ENCODE data around the gene GABRB1.

The GABRB1 gene

DNA sequence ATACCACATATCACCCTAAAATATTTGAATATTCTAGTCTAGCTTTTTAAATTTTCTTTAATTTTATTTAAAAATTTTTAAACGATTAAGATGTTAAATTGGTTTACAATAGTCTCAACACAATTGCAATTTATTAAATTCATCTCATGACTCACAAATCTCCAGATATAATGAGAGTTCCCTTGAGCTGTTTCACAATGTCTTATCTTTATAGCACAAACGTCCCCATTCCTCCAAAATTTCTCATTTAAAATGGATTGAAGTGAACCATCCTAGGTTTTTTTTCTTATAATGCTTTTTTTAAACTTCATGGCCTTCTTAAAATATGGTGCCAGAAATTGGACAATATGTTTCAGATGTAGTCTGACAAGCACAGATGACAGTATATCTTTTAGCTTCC is 204.4 kb downstream of the GABRB1 start:
- H3K4me3 ChIP-seq (ENCODE audit: low read length) = no peak overlapping the region
- WGBS = 43% methylated on average over 1 of the region's 2 CpGs
- H3K9me3 ChIP-seq (ENCODE audit: insufficient read depth, low read depth, low read length) = no peaks in the 10 kb centered on the region
- H3K36me3 ChIP-seq (ENCODE audit: insufficient read depth, low read length) = no peaks in the 10 kb centered on the region
- no peak overlapping the region for H3K27ac ChIP-seq (ENCODE audit: low read depth, low read length)
- H3K9ac ChIP-seq (ENCODE audit: low read depth, low read length) = no peak overlapping the region
- no peaks in the 10 kb centered on the region for H3K4me1 ChIP-seq (ENCODE audit: insufficient read depth, low read length)
- H3K27me3 ChIP-seq (ENCODE audit: insufficient read depth, low read length) = no peaks in the 10 kb centered on the region

DNA sequence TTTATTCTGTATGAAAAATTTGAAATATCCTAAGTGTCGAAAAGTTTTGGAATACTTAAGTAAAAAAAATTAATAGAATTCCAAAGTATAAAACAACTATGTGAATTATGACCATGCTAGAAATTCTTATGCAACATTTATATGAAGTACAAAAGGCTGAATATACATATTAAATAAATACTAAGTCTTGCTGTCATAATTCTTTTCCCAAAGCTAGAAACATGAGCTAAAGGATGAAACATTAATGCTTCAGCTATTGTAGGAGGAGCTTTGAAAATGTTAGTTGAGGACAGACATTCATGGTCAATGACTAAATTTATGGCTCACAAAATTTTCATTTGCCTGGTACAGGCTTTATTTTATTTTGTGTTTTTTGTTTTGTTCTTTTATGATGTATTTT is 207.3 kb downstream of the GABRB1 start:
- no peaks in the 10 kb centered on the region for H3K27me3 ChIP-seq (ENCODE audit: insufficient read depth, low read length)
- no CpG with 5 or more reads among the region's 1 CpG for WGBS
- H3K36me3 ChIP-seq (ENCODE audit: insufficient read depth, low read length) = no peaks in the 10 kb centered on the region
- H3K4me3 ChIP-seq (ENCODE audit: low read length) = no peak overlapping the region
- no peaks in the 10 kb centered on the region for H3K4me1 ChIP-seq (ENCODE audit: insufficient read depth, low read length)
- H3K9ac ChIP-seq (ENCODE audit: low read depth, low read length) = no peak overlapping the region
- no peak overlapping the region for H3K27ac ChIP-seq (ENCODE audit: low read depth, low read length)
- H3K9me3 ChIP-seq (ENCODE audit: insufficient read depth, low read depth, low read length) = no peaks in the 10 kb centered on the region

DNA sequence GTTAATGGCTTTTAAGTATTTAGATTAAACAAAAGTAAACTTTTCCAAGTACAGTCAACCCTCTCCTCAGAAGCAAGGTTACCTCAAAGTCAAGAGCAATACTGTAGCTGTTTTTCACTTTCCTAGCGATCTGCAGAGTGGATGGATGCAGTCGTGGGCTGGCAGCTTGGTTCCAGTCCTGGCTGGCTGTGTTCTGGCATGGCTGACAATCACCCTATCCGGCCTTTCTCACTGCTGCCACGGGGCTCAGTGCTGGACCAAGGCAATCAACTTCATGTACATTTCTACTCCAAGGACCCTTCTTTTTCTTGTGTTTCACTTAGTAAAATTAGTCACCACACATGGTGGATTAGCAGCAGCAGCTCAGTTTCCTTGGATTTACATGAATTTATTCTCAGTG is 208.3 kb downstream of the GABRB1 start:
- 89% methylated on average over 4 of the region's 4 CpGs for WGBS

GRCh38 chr4:47251348-47252135 is 220.2 kb downstream of the GABRB1 start:
- H3K4me1 ChIP-seq (ENCODE audit: insufficient read depth, low read length) = no peaks in the 10 kb centered on the region
- H3K27me3 ChIP-seq (ENCODE audit: insufficient read depth, low read length) = no peaks in the 10 kb centered on the region
- WGBS = 77% methylated on average over 9 of the region's 9 CpGs

More for the DNA sequence above, 208.3 kb downstream of the GABRB1 start:
- H3K9me3 ChIP-seq (ENCODE audit: insufficient read depth, low read depth, low read length) = no peaks in the 10 kb centered on the region
- H3K27me3 ChIP-seq (ENCODE audit: insufficient read depth, low read length) = no peaks in the 10 kb centered on the region
- no peaks in the 10 kb centered on the region for H3K36me3 ChIP-seq (ENCODE audit: insufficient read depth, low read length)
- H3K27ac ChIP-seq (ENCODE audit: low read depth, low read length) = no peak overlapping the region
- no peak overlapping the region for H3K4me3 ChIP-seq (ENCODE audit: low read length)
- no peaks in the 10 kb centered on the region for H3K4me1 ChIP-seq (ENCODE audit: insufficient read depth, low read length)
- H3K9ac ChIP-seq (ENCODE audit: low read depth, low read length) = no peak overlapping the region

DNA sequence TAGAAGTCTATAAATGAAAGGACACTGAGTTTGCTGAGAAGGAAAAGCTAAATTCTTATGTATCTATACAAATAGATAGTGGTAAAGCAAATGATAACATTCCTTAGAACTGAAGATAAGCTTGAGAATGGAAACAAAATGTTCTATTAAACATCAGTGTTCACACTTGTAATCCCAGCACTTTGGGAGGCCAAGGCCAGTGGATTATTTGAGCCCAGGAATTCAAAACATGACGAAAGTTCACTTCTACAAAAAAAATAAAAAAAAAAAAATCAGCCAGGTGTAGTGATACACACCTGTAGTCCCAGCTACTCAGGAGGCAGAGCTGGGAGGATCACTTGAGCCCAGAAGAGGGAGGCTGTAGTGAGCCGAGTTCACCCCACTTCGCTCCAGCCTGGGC is 232.4 kb downstream of the GABRB1 start:
- Histone ChIP-seq H3K9me3 (ENCODE audit: insufficient read depth, low read depth, low read length) (no peaks in the 10 kb centered on the region), H3K36me3 (ENCODE audit: insufficient read depth, low read length) (no peaks in the 10 kb centered on the region), H3K27ac (ENCODE audit: low read depth, low read length) (no peak overlapping the region), H3K27me3 (ENCODE audit: insufficient read depth, low read length) (no peaks in the 10 kb centered on the region), H3K4me1 (ENCODE audit: insufficient read depth, low read length) (no peaks in the 10 kb centered on the region), H3K9ac (ENCODE audit: low read depth, low read length) (no peak overlapping the region), H3K4me3 (ENCODE audit: low read length) (no peak overlapping the region)
- WGBS = 100% methylated on average over 3 of the region's 3 CpGs

More at GRCh38 chr4:47251348-47252135, 220.2 kb downstream of the GABRB1 start:
- no peaks in the 10 kb centered on the region for H3K9me3 ChIP-seq (ENCODE audit: insufficient read depth, low read depth, low read length)
- no peak overlapping the region for H3K27ac ChIP-seq (ENCODE audit: low read depth, low read length)
- no peak overlapping the region for H3K4me3 ChIP-seq (ENCODE audit: low read length)
- no peak overlapping the region for H3K9ac ChIP-seq (ENCODE audit: low read depth, low read length)
- H3K36me3 ChIP-seq (ENCODE audit: insufficient read depth, low read length) = no peaks in the 10 kb centered on the region

DNA sequence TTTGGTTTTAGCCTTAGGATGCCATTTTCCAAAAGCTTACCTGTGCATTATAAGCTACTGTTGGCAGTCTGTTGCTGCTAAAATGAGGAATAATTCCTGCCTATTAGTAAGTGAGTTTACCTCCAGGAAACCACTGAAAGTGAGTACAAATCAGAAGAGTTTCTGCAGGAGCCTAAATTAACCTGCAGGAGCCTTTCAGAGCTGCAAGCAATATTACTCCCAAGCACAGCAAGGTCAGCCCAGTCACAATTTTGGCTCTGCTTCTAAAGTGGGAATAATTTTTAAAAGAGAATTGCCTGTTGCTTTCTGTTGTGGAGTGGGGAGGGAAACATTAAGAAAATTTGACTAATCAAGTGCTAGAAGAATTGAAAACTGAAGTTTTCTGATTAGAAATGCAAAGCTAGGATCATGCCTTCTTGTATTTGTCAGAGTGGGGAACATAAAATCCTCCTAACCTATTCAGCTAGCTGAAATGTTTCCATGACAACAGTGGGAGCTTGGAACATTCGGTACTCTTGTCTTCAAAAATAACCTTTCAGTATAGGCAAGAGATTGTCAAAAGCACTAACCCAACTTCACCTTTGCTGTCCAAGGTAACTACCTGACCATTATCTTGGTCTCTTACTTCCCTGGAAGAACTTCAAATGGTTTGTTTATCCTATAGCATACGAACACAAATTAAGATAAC is 239.0 kb downstream of the GABRB1 start:
- Histone ChIP-seq H3K4me1 (ENCODE audit: insufficient read depth, low read length) (peaks cover 15% of the 10 kb centered on the region), H3K4me3 (ENCODE audit: low read length) (no peak overlapping the region), H3K9ac (ENCODE audit: low read depth, low read length) (no peak overlapping the region), H3K27ac (ENCODE audit: low read depth, low read length) (no peak overlapping the region), H3K27me3 (ENCODE audit: insufficient read depth, low read length) (no peaks in the 10 kb centered on the region), H3K36me3 (ENCODE audit: insufficient read depth, low read length) (no peaks in the 10 kb centered on the region), H3K9me3 (ENCODE audit: insufficient read depth, low read depth, low read length) (no peaks in the 10 kb centered on the region)
- 83% methylated on average over 2 of the region's 2 CpGs for WGBS

GRCh38 chr4:47271291-47271690 is 239.9 kb downstream of the GABRB1 start:
- Histone ChIP-seq H3K9me3 (ENCODE audit: insufficient read depth, low read depth, low read length) (no peaks in the 10 kb centered on the region), H3K4me3 (ENCODE audit: low read length) (no peak overlapping the region), H3K9ac (ENCODE audit: low read depth, low read length) (no peak overlapping the region), H3K4me1 (ENCODE audit: insufficient read depth, low read length) (peaks cover 15% of the 10 kb centered on the region), H3K27me3 (ENCODE audit: insufficient read depth, low read length) (no peaks in the 10 kb centered on the region), H3K36me3 (ENCODE audit: insufficient read depth, low read length) (no peaks in the 10 kb centered on the region), H3K27ac (ENCODE audit: low read depth, low read length) (no peak overlapping the region)
- 100% methylated on average over 1 of the region's 1 CpG for WGBS

- peaks cover 9% of the 10 kb centered on the region for H3K4me1 ChIP-seq (ENCODE audit: insufficient read depth, low read length)
- no peak overlapping the region for H3K27ac ChIP-seq (ENCODE audit: low read depth, low read length)
- H3K9me3 ChIP-seq (ENCODE audit: insufficient read depth, low read depth, low read length) = no peaks in the 10 kb centered on the region
- no peak overlapping the region for H3K4me3 ChIP-seq (ENCODE audit: low read length)
- H3K36me3 ChIP-seq (ENCODE audit: insufficient read depth, low read length) = no peaks in the 10 kb centered on the region
- WGBS = 85% methylated on average over 2 of the region's 2 CpGs
- H3K27me3 ChIP-seq (ENCODE audit: insufficient read depth, low read length) = no peaks in the 10 kb centered on the region
- no peak overlapping the region for H3K9ac ChIP-seq (ENCODE audit: low read depth, low read length)
Observed at GRCh38 chr4:47274901-47275300, 243.5 kb downstream of the GABRB1 start.

DNA sequence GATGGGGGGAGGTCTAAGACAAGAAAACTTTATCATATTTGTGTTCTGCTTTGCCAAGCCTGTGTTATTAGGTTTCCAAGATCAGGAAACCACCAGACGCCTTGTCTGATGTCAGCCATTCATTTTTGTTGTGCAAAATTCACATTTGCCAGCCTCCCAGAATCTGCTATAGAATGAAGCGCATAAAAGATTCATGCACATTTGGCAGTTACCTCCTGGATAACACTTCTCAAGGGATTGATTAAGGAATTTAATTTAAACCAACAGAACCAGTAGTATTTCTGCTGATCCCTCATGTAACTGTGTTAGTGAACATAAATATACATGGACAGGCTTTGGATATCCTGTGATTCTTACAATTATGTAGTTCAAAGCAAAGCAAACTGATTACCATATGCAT is 244.2 kb downstream of the GABRB1 start:
- no peaks in the 10 kb centered on the region for H3K36me3 ChIP-seq (ENCODE audit: insufficient read depth, low read length)
- H3K9me3 ChIP-seq (ENCODE audit: insufficient read depth, low read depth, low read length) = no peaks in the 10 kb centered on the region
- WGBS = 91% methylated on average over 2 of the region's 2 CpGs
- H3K27ac ChIP-seq (ENCODE audit: low read depth, low read length) = no peak overlapping the region
- H3K4me3 ChIP-seq (ENCODE audit: low read length) = no peak overlapping the region
- no peaks in the 10 kb centered on the region for H3K27me3 ChIP-seq (ENCODE audit: insufficient read depth, low read length)
- no peak overlapping the region for H3K9ac ChIP-seq (ENCODE audit: low read depth, low read length)
- H3K4me1 ChIP-seq (ENCODE audit: insufficient read depth, low read length) = 0 out of 2 replicates have a peak, but pooled peaks cover 2% of the 10 kb centered on the region

- WGBS = 83% methylated on average over 2 of the region's 2 CpGs
Observed at GRCh38 chr4:47278631-47279030, 247.3 kb downstream of the GABRB1 start.

DNA sequence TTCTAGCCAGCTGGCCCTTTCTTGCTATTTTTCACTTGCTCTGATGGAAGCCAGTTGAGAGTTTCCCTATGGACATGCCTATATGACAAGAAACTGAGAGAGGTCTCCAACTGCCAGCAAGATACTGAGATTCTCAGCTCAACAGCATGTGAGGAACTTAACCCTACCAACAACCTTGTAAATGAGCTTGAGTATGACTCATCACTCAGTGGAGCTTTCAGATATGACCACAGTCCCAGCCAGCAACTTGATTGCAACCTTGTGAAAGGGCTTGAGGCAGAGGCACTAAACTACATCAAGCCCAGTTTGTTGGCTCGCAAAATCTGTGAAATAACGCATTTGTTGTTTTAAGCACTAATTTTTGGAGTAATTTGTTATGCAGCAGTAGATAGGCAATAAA is 256.4 kb downstream of the GABRB1 start:
- Histone ChIP-seq H3K9ac (ENCODE audit: low read depth, low read length) (no peak overlapping the region), H3K4me3 (ENCODE audit: low read length) (no peak overlapping the region), H3K36me3 (ENCODE audit: insufficient read depth, low read length) (no peaks in the 10 kb centered on the region), H3K4me1 (ENCODE audit: insufficient read depth, low read length) (no peaks in the 10 kb centered on the region), H3K27me3 (ENCODE audit: insufficient read depth, low read length) (no peaks in the 10 kb centered on the region), H3K9me3 (ENCODE audit: insufficient read depth, low read depth, low read length) (0 out of 2 replicates have a peak, but pooled peaks cover 3% of the 10 kb centered on the region), H3K27ac (ENCODE audit: low read depth, low read length) (no peak overlapping the region)
- WGBS = 100% methylated on average over 1 of the region's 2 CpGs

More at GRCh38 chr4:47278631-47279030, 247.3 kb downstream of the GABRB1 start:
- Histone ChIP-seq H3K9me3 (ENCODE audit: insufficient read depth, low read depth, low read length) (no peaks in the 10 kb centered on the region), H3K4me3 (ENCODE audit: low read length) (no peak overlapping the region), H3K36me3 (ENCODE audit: insufficient read depth, low read length) (no peaks in the 10 kb centered on the region), H3K27me3 (ENCODE audit: insufficient read depth, low read length) (no peaks in the 10 kb centered on the region), H3K4me1 (ENCODE audit: insufficient read depth, low read length) (no peaks in the 10 kb centered on the region), H3K27ac (ENCODE audit: low read depth, low read length) (no peak overlapping the region), H3K9ac (ENCODE audit: low read depth, low read length) (no peak overlapping the region)
